Lung (tissue), 16 donors: ENCODE data around the gene PLA2G6. TPM values are rescaled to one million over a fixed set of nuclear protein-coding genes. Genes with fewer than 3 reads are reported as not detected.

Source experiments
- ATAC-seq: fragments of 200-7000 bp; cut with Tn5 transposase; one replicate; pipeline ENCODE4 v1.9.1; 2020; ENCODE audit warnings: moderate number of reproducible peaks; ENCODE audit not compliant: insufficient read depth, low FRiP score
- DNase-seq, 3 donors: peaks; one replicate each; pipeline ENCODE4 v3.0.0-alpha.2; 2013 to 2017
- H3K27ac ChIP-seq, 2 donors: one replicate each; pipeline ENCODE4 v1.5.1; 2013; ENCODE audit warnings: mild to moderate bottlenecking in 2 of 2, moderate library complexity in 2 of 2, control low read depth in 1 of 2, inconsistent platforms in 1 of 2, low read depth in 1 of 2, low read length in 1 of 2
- H3K27me3 ChIP-seq, 3 donors: one replicate each; pipeline ENCODE4 v1.5.1; 2013; ENCODE audit warnings: low read length in 2 of 3; ENCODE audit not compliant: control insufficient read depth in 3 of 3, insufficient read depth in 3 of 3
- H3K36me3 ChIP-seq, 4 donors: one replicate each; pipeline ENCODE4 v1.5.1; 2013; ENCODE audit warnings: low read length in 4 of 4, mild to moderate bottlenecking in 1 of 4, moderate library complexity in 1 of 4; ENCODE audit not compliant: control insufficient read depth in 4 of 4, insufficient read depth in 4 of 4
- H3K4me1 ChIP-seq, 5 donors: one replicate each; pipeline ENCODE4 v1.5.1; 2013; ENCODE audit warnings: low read length in 5 of 5, mild to moderate bottlenecking in 2 of 5, moderate library complexity in 1 of 5; ENCODE audit not compliant: control insufficient read depth in 5 of 5, insufficient read depth in 5 of 5
- H3K4me3 ChIP-seq: one replicate; pipeline ENCODE4 v1.5.1; 2013; ENCODE audit warnings: mild to moderate bottlenecking, control low read depth, moderate library complexity
- H3K9ac ChIP-seq, 2 donors: one replicate each; pipeline ENCODE4 v1.5.1; 2013; ENCODE audit warnings: low read length in 2 of 2, control low read depth in 1 of 2; ENCODE audit not compliant: insufficient read depth in 1 of 2
- H3K9me3 ChIP-seq, 4 donors: one replicate each; pipeline ENCODE4 v1.5.1; 2013; ENCODE audit warnings: low read length in 3 of 4, mild to moderate bottlenecking in 1 of 4, moderate library complexity in 1 of 4; ENCODE audit not compliant: control insufficient read depth in 4 of 4, insufficient read depth in 3 of 4
- CTCF ChIP-seq: IDR thresholded peaks from 2 replicates; pipeline ENCODE4 v1.5.1; 2012; ENCODE audit warnings: mild to moderate bottlenecking; ENCODE audit errors: control extremely low read depth, extremely low read depth
- WGBS, 2 donors: extraction: QIAGEN DNeasy Blood & Tissue Kit; methylation state at CpG; one replicate each; pipeline ENCODE4 v1.1.7; 2013; 5-methylcytosine and 5-hydroxymethylcytosine counted together
- long read RNA-seq, 5 donors: transcript quantifications; one replicate each; lab custom pipeline, GENCODE V29; 2026
- polyA plus RNA-seq, 2 donors: library from polyadenylated mRNA; stranded (reverse); fragments of 200-250 nt; gene quantifications; one replicate each; pipeline ENCODE4 v1.2.1, GENCODE V29; 2013
- total RNA-seq, 2 donors: library from RNA; depleted of rRNA in 1 of 2; stranded (reverse); fragments of >200 nt in 1 of 2; gene quantifications; one replicate each; pipeline ENCODE4 v1.2.1, GENCODE V29; 2014 to 2021
- donor health status: control.
- donor health status: control.
- donor health status: Bipolar disorder and iron deficiency.
- donor health status: healthy.
- donor health status: DM: yes; HTN: yes; CAD: no.

Gene PLA2G6
- 10 to 100 TPM; 36.8 to 73.5 TPM for total RNA-seq
- 10 to 100 TPM; 11.9 to 37.8 TPM for polyA plus RNA-seq
- long read RNA-seq, donor 1, partial matches to known transcripts: 0 of 1 reads
- long read RNA-seq, donor 1, other reads (novel, unspliced or antisense): 0 of 1 reads
- long read RNA-seq, donor 2: 0 reads
- long read RNA-seq, donor 3: 0 reads
- long read RNA-seq, donor 4: 0 reads
- long read RNA-seq, donor 5: 0 reads

GRCh38 chr22:38181453-38182200 is at the start of gene PLA2G6:
TSS of gene PLA2G6 (minus strand) at chr22:38181830. CDS start at chr22:38169426, 12,404 bp downstream.
- H3K36me3 ChIP-seq: no peaks in the 10 kb centered on the region
- H3K4me1 ChIP-seq: peaks cover 0 to 23% (median 9%) of the 10 kb centered on the region in 5 donors
- H3K9ac ChIP-seq: peak within 1 kb of the TSS; percentile 85 to 92
- no peaks in the 10 kb centered on the region for H3K9me3 ChIP-seq
- H3K27ac ChIP-seq: peak within 1 kb of the TSS; percentile 89 to 95
- DNase-seq (peak; percentile 99), ATAC-seq (peak; percentile 98)
- peak within 1 kb of the TSS; percentile 59 for H3K4me3 ChIP-seq
- 0 to 1% methylated on average over 48 of the region's 48 CpGs for WGBS, 2 donors
- TF ChIP-seq CTCF: no peak
- no peaks in the 10 kb centered on the region for H3K27me3 ChIP-seq

- no peak for TF ChIP-seq CTCF
- DNase-seq: no peak
- Histone ChIP-seq H3K36me3 (peaks cover 3 to 42% (median 31%) of the 10 kb centered on the region in 4 donors), H3K4me3 (no peak overlapping the region), H3K9ac (no peak overlapping the region), H3K27me3 (no peaks in the 10 kb centered on the region), H3K4me1 (peaks cover 0 to 28% (median 0%) of the 10 kb centered on the region in 5 donors), H3K9me3 (no peaks in the 10 kb centered on the region), H3K27ac (peak overlapping the region in 1 of 2 donors; percentile 75)
- no peak for ATAC-seq
- 64 to 72% methylated on average over 9 of the region's 9 CpGs for WGBS, 2 donors
Measured at GRCh38 chr22:38230916-38231315, 49.3 kb upstream of the PLA2G6 start.

GRCh38 chr22:38230108-38230825 is 48.6 kb upstream of the PLA2G6 start:
- WGBS, 2 donors: 49 to 55% methylated on average over 14 of the region's 15 CpGs
- H3K36me3 ChIP-seq: peaks cover 3 to 46% (median 32%) of the 10 kb centered on the region in 4 donors
- no peak for ATAC-seq
- TF ChIP-seq CTCF: peak; percentile 31
- no peaks in the 10 kb centered on the region for H3K9me3 ChIP-seq
- no peaks in the 10 kb centered on the region for H3K27me3 ChIP-seq
- no peak overlapping the region for H3K4me3 ChIP-seq
- peaks cover 0 to 28% (median 0%) of the 10 kb centered on the region in 5 donors for H3K4me1 ChIP-seq
- H3K9ac ChIP-seq: no peak overlapping the region
- DNase-seq: peak; percentile 46 to 68 (median 58)
- peak overlapping the region in 1 of 2 donors; percentile 75 for H3K27ac ChIP-seq
